ENCODE data around the gene CNTNAP5. TPM values are rescaled to one million over a fixed set of nuclear protein-coding genes. Genes with fewer than 3 reads are reported as not detected.

Gene CNTNAP5
- total and polyA plus RNA-seq, 2 of the 8 experiments (the other 6 are each of a cell fraction or from before 2014, with no cell fraction given): 0.11 to 0.76 TPM

DNA sequence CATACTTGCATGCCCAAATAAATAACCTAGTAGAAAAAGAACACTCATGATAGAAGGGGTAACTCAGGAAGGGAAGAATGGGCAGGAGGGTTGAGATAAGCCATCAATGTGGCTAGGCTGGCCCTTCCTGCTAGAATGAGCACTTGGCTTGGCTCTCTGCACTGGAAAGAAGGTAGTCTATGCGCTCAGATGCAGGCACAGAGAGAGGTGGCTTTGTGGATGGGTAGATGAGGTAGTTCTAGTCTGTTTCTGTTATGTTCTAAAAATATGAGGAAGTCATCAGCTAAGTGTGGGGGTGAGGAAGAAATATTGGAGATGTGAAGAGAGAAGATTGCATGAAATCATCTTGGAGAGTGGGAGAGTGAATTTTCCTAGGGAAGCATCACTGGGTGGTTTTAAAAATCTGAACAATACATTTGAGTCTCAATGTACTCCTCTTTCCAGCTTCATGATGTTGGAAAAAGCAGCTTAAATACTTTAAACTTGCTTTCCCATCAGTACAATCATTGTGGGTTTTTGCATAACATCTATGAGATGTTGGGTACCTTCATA, 357.1 kb downstream of the CNTNAP5 start:
- Histone ChIP-seq H2AFZ (ENCODE audit: low read length) (no peak overlapping the region), H3K4ac (replicated peaks; ENCODE audit: insufficient read length, low read depth, low read length) (no peak overlapping the region), H3K23me2 (ENCODE audit: low read depth, low read length) (no peaks in the 10 kb centered on the region), H3K56ac (replicated peaks; ENCODE audit: insufficient read length, low read depth, low read length) (no peak overlapping the region), H3K9ac (replicated peaks in 1 of 4; ENCODE audit: extremely low read depth in 1 of 4, low read depth in 3 of 4, low read length in 3 of 4) (no peak overlapping the region), H4K5ac (ENCODE audit: insufficient read length, low read depth, low read length) (no peak overlapping the region), H3K27ac (ENCODE audit: low read depth, low read length) (no peak overlapping the region), H2BK15ac (ENCODE audit: low read length) (no peak overlapping the region), H2BK12ac (ENCODE audit: low read depth, low read length) (no peak overlapping the region), H3K4me2 (ENCODE audit: insufficient read depth in 1 of 2, low read depth in 2 of 2, low read length in 2 of 2) (no peak overlapping the region), H4K8ac (ENCODE audit: extremely low read depth, insufficient read depth, low read length) (no peak overlapping the region), H3K27me3 (replicated peaks in 1 of 4; ENCODE audit: control insufficient read depth in 3 of 4, extremely low read depth in 1 of 4, insufficient read depth in 3 of 4, low read length in 3 of 4) (no peaks in the 10 kb centered on the region), H3K36me3 (ENCODE audit: control insufficient read depth in 2 of 4, insufficient read depth in 4 of 4, low read length in 3 of 4) (no peaks in the 10 kb centered on the region), H2BK5ac (ENCODE audit: low read depth, low read length) (no peak overlapping the region), H3K18ac (ENCODE audit: extremely low read depth, low read length) (no peak overlapping the region), H2AK5ac (ENCODE audit: low read depth, low read length) (no peak overlapping the region), H3K9me3 (ENCODE audit: insufficient read depth in 2 of 2, low read depth in 1 of 2, low read length in 1 of 2) (no peaks in the 10 kb centered on the region), H3K4me1 (replicated peaks in 1 of 4; ENCODE audit: control insufficient read depth in 3 of 4, insufficient read depth in 4 of 4, low read length in 3 of 4) (no peaks in the 10 kb centered on the region), H3K23ac (ENCODE audit: insufficient read length) (no peak overlapping the region), H4K91ac (replicated peaks; ENCODE audit: insufficient read length, low read length) (no peak overlapping the region), H3K14ac (ENCODE audit: insufficient read length) (no peak overlapping the region), H3K79me1 (ENCODE audit: low read depth, low read length) (no peaks in the 10 kb centered on the region), H3K79me2 (ENCODE audit: control insufficient read depth in 1 of 2, insufficient read depth in 2 of 2, low read length in 2 of 2) (no peaks in the 10 kb centered on the region), H2BK20ac (ENCODE audit: low read length) (0 out of 2 replicates have a peak overlapping the region, but pooled peaks have one; percentile 43), H3K4me3 (ENCODE audit: extremely low read depth in 1 of 4, insufficient read depth in 2 of 4, low read depth in 3 of 4, low read length in 4 of 4) (no peak overlapping the region), H4K20me1 (replicated peaks in 1 of 2; ENCODE audit: control insufficient read depth in 1 of 2, insufficient read depth in 2 of 2, low read length in 2 of 2) (no peaks in the 10 kb centered on the region), H2BK120ac (replicated peaks; ENCODE audit: low read depth, low read length) (no peak overlapping the region)
- FAIRE-seq (no peak), DNase-seq (ENCODE audit: low read depth in 1 of 2, low spot score in 2 of 2) (no peak)
- WGBS, 2 experiments (ENCODE audit: extremely low coverage in 1 of 2, insufficient coverage in 1 of 2, insufficient read length in 1 of 2, insufficient replicate concordance in 2 of 2, low coverage in 1 of 2, low lambda C conversion rate in 2 of 2, missing lambda C conversion rate in 1 of 2): 100% methylated on average over 1 of the region's 1 CpG; no CpG with 5 or more reads in 1 of the 2 experiments
- CTCF ChIA-PET (ENCODE audit: partially characterized antibody): interaction anchor here (0.7 to 2.0 kb wide), 3 partner anchors 17 to 595 kb away, joined by 3 to 8 read pairs (median 3); no protein-coding TSS in a partner anchor
- POLR2A ChIA-PET (ENCODE audit: partially characterized antibody): no interaction called here
- TF ChIP-seq TEAD4 (IDR thresholded peaks at IDR 0.05; ENCODE audit: low read depth, low read length): no peak
- TF ChIP-seq SIN3A (conservative IDR thresholded peaks at IDR 0.05 in 1 of 2, IDR thresholded peaks at IDR 0.05 in 1 of 2; ENCODE audit: low read depth in 1 of 2, low read length in 2 of 2): no peak
- TF ChIP-seq, protein P1, sequence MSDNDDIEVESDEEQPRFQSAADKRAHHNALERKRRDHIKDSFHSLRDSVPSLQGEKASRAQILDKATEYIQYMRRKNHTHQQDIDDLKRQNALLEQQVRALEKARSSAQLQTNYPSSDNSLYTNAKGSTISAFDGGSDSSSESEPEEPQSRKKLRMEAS (IDR thresholded peaks at IDR 0.05): no peak
- no peak for TF ChIP-seq POU5F1 (IDR thresholded peaks at IDR 0.05; ENCODE audit: low read depth, low read length)
- TF ChIP-seq PHF8 (conservative IDR thresholded peaks at IDR 0.05; ENCODE audit: low read depth, low read length): no peak
- TF ChIP-seq, protein P2, sequence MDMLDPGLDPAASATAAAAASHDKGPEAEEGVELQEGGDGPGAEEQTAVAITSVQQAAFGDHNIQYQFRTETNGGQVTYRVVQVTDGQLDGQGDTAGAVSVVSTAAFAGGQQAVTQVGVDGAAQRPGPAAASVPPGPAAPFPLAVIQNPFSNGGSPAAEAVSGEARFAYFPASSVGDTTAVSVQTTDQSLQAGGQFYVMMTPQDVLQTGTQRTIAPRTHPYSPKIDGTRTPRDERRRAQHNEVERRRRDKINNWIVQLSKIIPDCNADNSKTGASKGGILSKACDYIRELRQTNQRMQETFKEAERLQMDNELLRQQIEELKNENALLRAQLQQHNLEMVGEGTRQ (IDR thresholded peaks at IDR 0.05; ENCODE audit: low read length): no peak
- TF ChIP-seq, protein P3, sequence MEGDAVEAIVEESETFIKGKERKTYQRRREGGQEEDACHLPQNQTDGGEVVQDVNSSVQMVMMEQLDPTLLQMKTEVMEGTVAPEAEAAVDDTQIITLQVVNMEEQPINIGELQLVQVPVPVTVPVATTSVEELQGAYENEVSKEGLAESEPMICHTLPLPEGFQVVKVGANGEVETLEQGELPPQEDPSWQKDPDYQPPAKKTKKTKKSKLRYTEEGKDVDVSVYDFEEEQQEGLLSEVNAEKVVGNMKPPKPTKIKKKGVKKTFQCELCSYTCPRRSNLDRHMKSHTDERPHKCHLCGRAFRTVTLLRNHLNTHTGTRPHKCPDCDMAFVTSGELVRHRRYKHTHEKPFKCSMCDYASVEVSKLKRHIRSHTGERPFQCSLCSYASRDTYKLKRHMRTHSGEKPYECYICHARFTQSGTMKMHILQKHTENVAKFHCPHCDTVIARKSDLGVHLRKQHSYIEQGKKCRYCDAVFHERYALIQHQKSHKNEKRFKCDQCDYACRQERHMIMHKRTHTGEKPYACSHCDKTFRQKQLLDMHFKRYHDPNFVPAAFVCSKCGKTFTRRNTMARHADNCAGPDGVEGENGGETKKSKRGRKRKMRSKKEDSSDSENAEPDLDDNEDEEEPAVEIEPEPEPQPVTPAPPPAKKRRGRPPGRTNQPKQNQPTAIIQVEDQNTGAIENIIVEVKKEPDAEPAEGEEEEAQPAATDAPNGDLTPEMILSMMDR (IDR thresholded peaks at IDR 0.05; ENCODE audit: control extremely low read depth in 1 of 3, insufficient read depth in 1 of 3, low read depth in 1 of 3, low read length in 3 of 3): no peak
- no peak for TF ChIP-seq SIRT6 (IDR thresholded peaks at IDR 0.05; ENCODE audit: low read length)
- no peak for TF ChIP-seq CEBPB (IDR thresholded peaks at IDR 0.05; ENCODE audit: low read depth, low read length)
- no peak for TF ChIP-seq ASH2L (IDR thresholded peaks at IDR 0.05; ENCODE audit: low read length)

Measured in H1 (cell line).